ENCODE data around the gene ADAM19. TPM values are rescaled to one million over a fixed set of nuclear protein-coding genes. Genes with fewer than 3 reads are reported as not detected.
A peak's percentile ranks its signal among the peaks of the same experiment; 100 is the strongest.

Gene ADAM19
- total and polyA plus RNA-seq, 2 of the 4 experiments (the other 2 are of a cell fraction): 35.5 to 49.2 TPM

DNA sequence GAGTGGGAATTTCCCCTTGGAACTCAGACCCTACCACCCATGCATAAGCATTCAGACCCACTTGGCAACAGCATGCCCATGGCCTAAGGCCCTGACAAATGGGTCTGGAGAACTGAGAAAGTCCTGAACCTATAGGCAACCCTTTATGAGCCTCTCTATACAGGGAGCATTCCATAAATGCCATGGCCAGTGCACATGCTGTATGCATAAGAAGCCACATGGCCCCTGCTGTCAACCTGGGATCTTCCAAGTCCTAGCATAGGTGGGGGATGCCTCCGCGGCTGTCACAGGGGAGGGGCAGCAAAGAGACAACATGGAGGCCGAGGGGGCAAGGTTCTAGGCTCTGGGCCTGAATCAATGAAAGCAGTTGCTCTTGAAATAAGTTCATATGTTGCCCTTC is 123.8 kb downstream of the ADAM19 start:
- Histone ChIP-seq H3K4ac (ENCODE audit: low read depth, low read length) (no peak overlapping the region), H3K9me3 (ENCODE audit: control insufficient read depth, insufficient read depth, low read length) (no peaks in the 10 kb centered on the region), H2AK5ac (ENCODE audit: low read depth, low read length) (no peak overlapping the region), H3K18ac (ENCODE audit: low read depth, low read length) (no peak overlapping the region), H4K20me1 (ENCODE audit: insufficient read depth, low read length) (no peaks in the 10 kb centered on the region), H2AFZ (replicated peaks; ENCODE audit: low read length, poor library complexity) (no peak overlapping the region), H3K27ac (ENCODE audit: insufficient read depth, low read length) (no peak overlapping the region), H3K14ac (replicated peaks; ENCODE audit: low read depth, low read length) (no peak overlapping the region), H4K8ac (ENCODE audit: low read depth in 2 of 2, low read length in 2 of 2) (no peak overlapping the region), H2BK5ac (ENCODE audit: low read depth, low read length, poor library complexity, severe bottlenecking) (no peak overlapping the region), H3K23ac (ENCODE audit: low read depth, low read length) (no peak overlapping the region), H2BK120ac (ENCODE audit: low read depth, low read length) (no peak overlapping the region), H3K79me1 (ENCODE audit: low read depth in 1 of 2, low read length in 2 of 2) (no peaks in the 10 kb centered on the region), H2BK15ac (ENCODE audit: low read depth, low read length) (no peak overlapping the region), H2AK9ac (replicated peaks; ENCODE audit: low read depth, low read length, poor library complexity) (no peak overlapping the region), H4K5ac (ENCODE audit: low read depth, low read length) (no peak overlapping the region), H4K91ac (ENCODE audit: insufficient read depth, low read depth, low read length) (no peak overlapping the region), H3K36me3 (ENCODE audit: control insufficient read depth, insufficient read depth, low read length) (no peaks in the 10 kb centered on the region), H3K27me3 (ENCODE audit: control insufficient read depth, insufficient read depth, low read length) (no peaks in the 10 kb centered on the region), H2BK20ac (ENCODE audit: low read depth, low read length) (no peak overlapping the region), H3K56ac (ENCODE audit: extremely low read depth, insufficient read depth, low read length) (no peak overlapping the region), H3K4me1 (ENCODE audit: control insufficient read depth, insufficient read depth, low read length) (peaks cover 2% of the 10 kb centered on the region; the same call in 1 of the 2 replicates), H3K4me2 (ENCODE audit: low read depth, low read length) (no peak overlapping the region), H3K9me1 (ENCODE audit: insufficient read depth, low read length) (no peaks in the 10 kb centered on the region; the same call in 1 of the 2 replicates), H3K9ac (ENCODE audit: low read depth, low read length) (no peak overlapping the region), H3K4me3 (ENCODE audit: insufficient read depth, low read depth, low read length) (no peak overlapping the region)
- no CpG with 5 or more reads among the region's 3 CpGs for WGBS, 2 experiments (ENCODE audit: extremely low coverage in 2 of 2, insufficient read length in 1 of 2)
- in situ Hi-C loops (cut with MboI; ENCODE audit: low sequenced_read_pairs) (no loop called here), dilution Hi-C loops (cut with HindIII; ENCODE audit: low sequenced_read_pairs, unreplicated experiment) (no loop called here), intact Hi-C loops (cut with micrococcal nuclease) (no loop called here)
- ChIA-PET POLR2A (ENCODE audit: unreplicated experiment) (no interaction called here), CTCF (no interaction called here)
- TF ChIP-seq, protein P1, sequence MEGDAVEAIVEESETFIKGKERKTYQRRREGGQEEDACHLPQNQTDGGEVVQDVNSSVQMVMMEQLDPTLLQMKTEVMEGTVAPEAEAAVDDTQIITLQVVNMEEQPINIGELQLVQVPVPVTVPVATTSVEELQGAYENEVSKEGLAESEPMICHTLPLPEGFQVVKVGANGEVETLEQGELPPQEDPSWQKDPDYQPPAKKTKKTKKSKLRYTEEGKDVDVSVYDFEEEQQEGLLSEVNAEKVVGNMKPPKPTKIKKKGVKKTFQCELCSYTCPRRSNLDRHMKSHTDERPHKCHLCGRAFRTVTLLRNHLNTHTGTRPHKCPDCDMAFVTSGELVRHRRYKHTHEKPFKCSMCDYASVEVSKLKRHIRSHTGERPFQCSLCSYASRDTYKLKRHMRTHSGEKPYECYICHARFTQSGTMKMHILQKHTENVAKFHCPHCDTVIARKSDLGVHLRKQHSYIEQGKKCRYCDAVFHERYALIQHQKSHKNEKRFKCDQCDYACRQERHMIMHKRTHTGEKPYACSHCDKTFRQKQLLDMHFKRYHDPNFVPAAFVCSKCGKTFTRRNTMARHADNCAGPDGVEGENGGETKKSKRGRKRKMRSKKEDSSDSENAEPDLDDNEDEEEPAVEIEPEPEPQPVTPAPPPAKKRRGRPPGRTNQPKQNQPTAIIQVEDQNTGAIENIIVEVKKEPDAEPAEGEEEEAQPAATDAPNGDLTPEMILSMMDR (conservative IDR thresholded peaks at IDR 0.05; ENCODE audit: low read depth, low read length): no peak
- no peak for TF ChIP-seq RCOR1 (IDR thresholded peaks at IDR 0.05; ENCODE audit: insufficient replicate concordance, low read length)
- TF ChIP-seq NFE2L2 (IDR thresholded peaks at IDR 0.05; ENCODE audit: low read depth, low read length): no peak
- peak; percentile 24; the same call in 1 of the 2 replicates for TF ChIP-seq MXI1 (IDR thresholded peaks at IDR 0.05; ENCODE audit: borderline replicate concordance, low read depth, low read length)
- TF ChIP-seq RFX5 (IDR thresholded peaks at IDR 0.05; ENCODE audit: low read depth, low read length): no peak
- ATAC-seq (ENCODE audit: low read depth) (no peak), DNase-seq (no peak)
- BruUV-seq (replicated peaks): no TSS peak
